SK-N-SH treated with all-trans-retinoic acid at 6 μM for 48 hours (cell line): Measurements from ENCODE around the gene NEU4.
"Not testable (repeated sequence)": the region's sequence is repeated elsewhere in the genome, so short reads cannot be mapped to it uniquely, and the experiment has no call there.

ENCODE experiments used
- ATAC-seq: fragments of 200-7000 bp; cut with Tn5 transposase; 3 replicates; pipeline ENCODE4 v1.9.1; 2020; ENCODE audit warnings: mild to moderate bottlenecking, moderate library complexity
- ARNTL ChIP-seq: fragments of 450-650 bp; formaldehyde crosslinking; IDR thresholded peaks from 2 replicates; pipeline ENCODE4 v1.5.0; 2020; ENCODE audit warnings: low read depth, mild to moderate bottlenecking, moderate library complexity, borderline replicate concordance
- CREB5 ChIP-seq: fragments of 250-450 bp; sonication (Bioruptor Pico); IDR thresholded peaks from 2 replicates; pipeline ENCODE4 v1.5.1; 2020; ENCODE audit warnings: low read depth, mild to moderate bottlenecking, moderate library complexity
- CSDC2 ChIP-seq: fragments of 250-450 bp; sonication (Bioruptor Pico); IDR thresholded peaks from 2 replicates; pipeline ENCODE4 v1.5.0; 2020; ENCODE audit warnings: mild to moderate bottlenecking, moderate library complexity
- ESRRG ChIP-seq: fragments of 250-450 bp; sonication (Bioruptor Pico); IDR thresholded peaks from 2 replicates; pipeline ENCODE4 v1.6.1; 2021; ENCODE audit warnings: mild to moderate bottlenecking
- GLIS3 ChIP-seq: fragments of 250-450 bp; sonication (Bioruptor Pico); IDR thresholded peaks from 2 replicates; pipeline ENCODE4 v1.5.0; 2020; ENCODE audit warnings: mild to moderate bottlenecking, moderate library complexity
- ISL1 ChIP-seq: fragments of 250-450 bp; sonication (Bioruptor Pico); IDR thresholded peaks from 2 replicates; pipeline ENCODE4 v2.1.2; 2022; ENCODE audit warnings: mild to moderate bottlenecking, moderate library complexity
- RARB ChIP-seq: fragments of 250-450 bp; sonication (Bioruptor Pico); IDR thresholded peaks from 2 replicates; pipeline ENCODE4 v1.8.0; 2021; ENCODE audit warnings: mild to moderate bottlenecking, moderate library complexity
- SNAI2 ChIP-seq: fragments of 250-450 bp; sonication (Bioruptor Pico); IDR thresholded peaks from 2 replicates; pipeline ENCODE4 v1.5.0; 2020; ENCODE audit warnings: mild to moderate bottlenecking, moderate library complexity
- TCF4 ChIP-seq: fragments of 250-450 bp; sonication (Bioruptor Pico); IDR thresholded peaks from 2 replicates; pipeline ENCODE4 v1.8.0; 2021; ENCODE audit warnings: mild to moderate bottlenecking, moderate library complexity, borderline replicate concordance
- TOX ChIP-seq: fragments of 250-450 bp; sonication (Bioruptor Pico); IDR thresholded peaks from 2 replicates; pipeline ENCODE4 v1.8.0; 2021; ENCODE audit warnings: mild to moderate bottlenecking, moderate library complexity, borderline replicate concordance
- TSHZ2 ChIP-seq: fragments of 250-450 bp; sonication (Bioruptor Pico); IDR thresholded peaks from 2 replicates; pipeline ENCODE4 v1.5.0; 2020; ENCODE audit warnings: mild to moderate bottlenecking, moderate library complexity
- ZC3H10 ChIP-seq: fragments of 250-450 bp; sonication (Bioruptor Pico); IDR thresholded peaks from 2 replicates; pipeline ENCODE4 v1.5.1; 2021; ENCODE audit warnings: mild to moderate bottlenecking, moderate library complexity
- ZFP30 ChIP-seq: fragments of 450-650 bp; formaldehyde crosslinking; IDR thresholded peaks from 2 replicates; pipeline ENCODE4 v1.5.0; 2022; ENCODE audit warnings: mild to moderate bottlenecking, moderate library complexity
- ZNF565 ChIP-seq: fragments of 450-650 bp; formaldehyde crosslinking; conservative IDR thresholded peaks from 2 replicates; pipeline ENCODE4 v1.5.0; 2020; ENCODE audit warnings: low read depth, mild to moderate bottlenecking, moderate library complexity
- ZNF70 ChIP-seq: fragments of 450-650 bp; formaldehyde crosslinking; IDR thresholded peaks from 2 replicates; pipeline ENCODE4 v1.5.0; 2020; ENCODE audit warnings: mild to moderate bottlenecking, moderate library complexity
- TF ChIP-seq, protein P1 (sequence below): fragments of 250-450 bp; sonication (Bioruptor Pico); IDR thresholded peaks from 2 replicates; pipeline ENCODE4 v1.8.0; 2020; ENCODE audit warnings: mild to moderate bottlenecking, moderate library complexity, borderline replicate concordance
- TF ChIP-seq, protein P2 (sequence below): fragments of 250-450 bp; sonication (Bioruptor Pico); IDR thresholded peaks from 2 replicates; pipeline ENCODE4 v1.5.1; 2021; ENCODE audit warnings: mild to moderate bottlenecking, moderate library complexity
- TF ChIP-seq, protein P3 (sequence below): fragments of 250-450 bp; sonication (Bioruptor Pico); IDR thresholded peaks from 2 replicates; pipeline ENCODE4 v1.8.0; 2021; ENCODE audit warnings: low read depth, mild to moderate bottlenecking, moderate library complexity, borderline replicate concordance

NEU4 gene

GRCh38 chr2:241818943-241819270 lies 9.9 kb downstream of the NEU4 start:
- no peak for ATAC-seq

GRCh38 chr2:241819947-241820624 lies 11.1 kb downstream of the NEU4 start:
- not testable (repeated sequence) for ATAC-seq

More at GRCh38 chr2:241818943-241819270, 9.9 kb downstream of the NEU4 start:
- TF ChIP-seq, protein P1, sequence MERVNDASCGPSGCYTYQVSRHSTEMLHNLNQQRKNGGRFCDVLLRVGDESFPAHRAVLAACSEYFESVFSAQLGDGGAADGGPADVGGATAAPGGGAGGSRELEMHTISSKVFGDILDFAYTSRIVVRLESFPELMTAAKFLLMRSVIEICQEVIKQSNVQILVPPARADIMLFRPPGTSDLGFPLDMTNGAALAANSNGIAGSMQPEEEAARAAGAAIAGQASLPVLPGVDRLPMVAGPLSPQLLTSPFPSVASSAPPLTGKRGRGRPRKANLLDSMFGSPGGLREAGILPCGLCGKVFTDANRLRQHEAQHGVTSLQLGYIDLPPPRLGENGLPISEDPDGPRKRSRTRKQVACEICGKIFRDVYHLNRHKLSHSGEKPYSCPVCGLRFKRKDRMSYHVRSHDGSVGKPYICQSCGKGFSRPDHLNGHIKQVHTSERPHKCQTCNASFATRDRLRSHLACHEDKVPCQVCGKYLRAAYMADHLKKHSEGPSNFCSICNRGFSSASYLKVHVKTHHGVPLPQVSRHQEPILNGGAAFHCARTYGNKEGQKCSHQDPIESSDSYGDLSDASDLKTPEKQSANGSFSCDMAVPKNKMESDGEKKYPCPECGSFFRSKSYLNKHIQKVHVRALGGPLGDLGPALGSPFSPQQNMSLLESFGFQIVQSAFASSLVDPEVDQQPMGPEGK (CRISPR knock-in tag) = no peak
- TF ChIP-seq ZNF70 = no peak
- no peak for TF ChIP-seq CREB5 (CRISPR knock-in tag)
- TF ChIP-seq, protein P2, sequence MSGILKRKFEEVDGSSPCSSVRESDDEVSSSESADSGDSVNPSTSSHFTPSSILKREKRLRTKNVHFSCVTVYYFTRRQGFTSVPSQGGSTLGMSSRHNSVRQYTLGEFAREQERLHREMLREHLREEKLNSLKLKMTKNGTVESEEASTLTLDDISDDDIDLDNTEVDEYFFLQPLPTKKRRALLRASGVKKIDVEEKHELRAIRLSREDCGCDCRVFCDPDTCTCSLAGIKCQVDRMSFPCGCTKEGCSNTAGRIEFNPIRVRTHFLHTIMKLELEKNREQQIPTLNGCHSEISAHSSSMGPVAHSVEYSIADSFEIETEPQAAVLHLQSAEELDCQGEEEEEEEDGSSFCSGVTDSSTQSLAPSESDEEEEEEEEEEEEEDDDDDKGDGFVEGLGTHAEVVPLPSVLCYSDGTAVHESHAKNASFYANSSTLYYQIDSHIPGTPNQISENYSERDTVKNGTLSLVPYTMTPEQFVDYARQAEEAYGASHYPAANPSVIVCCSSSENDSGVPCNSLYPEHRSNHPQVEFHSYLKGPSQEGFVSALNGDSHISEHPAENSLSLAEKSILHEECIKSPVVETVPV (CRISPR knock-in tag) = no peak
- TF ChIP-seq, all 23 proteins: peak for 0

DNA sequence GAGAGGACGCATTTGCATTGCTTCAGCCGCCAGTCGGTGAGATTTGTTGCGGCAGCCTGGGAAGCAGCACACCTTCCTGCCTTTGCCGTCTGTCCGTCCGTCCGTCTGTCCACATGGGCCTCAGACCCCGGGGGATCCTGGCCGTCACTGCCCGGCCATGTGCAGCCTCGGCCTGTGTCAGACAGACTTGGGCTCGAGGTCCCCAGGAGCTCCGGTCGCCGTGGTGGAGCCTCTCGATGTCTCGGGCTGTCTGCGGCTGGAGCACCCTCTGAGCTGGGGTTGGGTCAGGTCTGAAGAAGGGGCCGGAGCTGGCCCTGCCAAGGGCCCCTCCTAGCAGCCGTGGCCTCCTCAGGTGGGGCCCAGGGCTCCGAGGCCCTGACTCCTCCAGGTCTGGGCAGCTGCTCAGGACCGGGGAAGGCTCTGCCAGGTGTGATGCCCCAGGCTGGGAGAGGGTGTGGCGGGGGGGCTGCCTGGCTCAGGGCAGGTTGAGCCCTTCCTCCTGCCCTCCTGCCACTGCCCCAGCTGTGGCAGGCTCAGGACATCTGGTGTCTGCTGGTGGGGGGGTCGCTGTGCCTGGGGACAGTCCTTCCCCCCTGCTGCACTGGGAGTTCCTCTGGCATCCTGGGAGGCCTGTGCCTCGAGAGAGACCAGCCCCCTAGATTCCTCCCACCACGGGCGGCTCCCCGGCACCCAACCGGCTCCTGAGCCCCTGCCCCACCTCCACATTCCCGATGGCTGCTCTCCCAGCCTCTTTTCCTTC lies 11.8 kb downstream of the NEU4 start:
- ATAC-seq = no peak
- TF ChIP-seq, protein P1 (CRISPR knock-in tag) = no peak
- no peak for TF ChIP-seq RARB (CRISPR knock-in tag)
- TF ChIP-seq ISL1 (CRISPR knock-in tag) = no peak
- no peak for TF ChIP-seq ZC3H10 (CRISPR knock-in tag)
- TF ChIP-seq SNAI2 (CRISPR knock-in tag) = no peak
- no peak for TF ChIP-seq ARNTL (CRISPR knock-in tag)
- TF ChIP-seq TSHZ2 (CRISPR knock-in tag) = no peak
- no peak for TF ChIP-seq TCF4 (CRISPR knock-in tag)
- TF ChIP-seq, protein P3, sequence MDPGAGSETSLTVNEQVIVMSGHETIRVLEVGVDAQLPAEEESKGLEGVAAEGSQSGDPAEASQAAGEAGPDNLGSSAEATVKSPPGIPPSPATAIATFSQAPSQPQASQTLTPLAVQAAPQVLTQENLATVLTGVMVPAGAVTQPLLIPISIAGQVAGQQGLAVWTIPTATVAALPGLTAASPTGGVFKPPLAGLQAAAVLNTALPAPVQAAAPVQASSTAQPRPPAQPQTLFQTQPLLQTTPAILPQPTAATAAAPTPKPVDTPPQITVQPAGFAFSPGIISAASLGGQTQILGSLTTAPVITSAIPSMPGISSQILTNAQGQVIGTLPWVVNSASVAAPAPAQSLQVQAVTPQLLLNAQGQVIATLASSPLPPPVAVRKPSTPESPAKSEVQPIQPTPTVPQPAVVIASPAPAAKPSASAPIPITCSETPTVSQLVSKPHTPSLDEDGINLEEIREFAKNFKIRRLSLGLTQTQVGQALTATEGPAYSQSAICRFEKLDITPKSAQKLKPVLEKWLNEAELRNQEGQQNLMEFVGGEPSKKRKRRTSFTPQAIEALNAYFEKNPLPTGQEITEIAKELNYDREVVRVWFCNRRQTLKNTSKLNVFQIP (CRISPR knock-in tag) = no peak
- TF ChIP-seq ZNF565 (CRISPR knock-in tag) = no peak
- TF ChIP-seq GLIS3 = no peak
- no peak for TF ChIP-seq TOX (CRISPR knock-in tag)
- no peak for TF ChIP-seq ESRRG (CRISPR knock-in tag)
- TF ChIP-seq ZFP30 (CRISPR knock-in tag) = no peak
- no peak for TF ChIP-seq CSDC2 (CRISPR knock-in tag)
- TF ChIP-seq, protein P2 (CRISPR knock-in tag) = no peak
